Colonic mucosa (tissue), 4 donors: ENCODE results near the gene HEXB. TPM values are rescaled to one million over a fixed set of nuclear protein-coding genes. Genes with fewer than 3 reads are reported as not detected.

Experiments used
- DNase-seq: peaks from one replicate; pipeline ENCODE4 v3.0.0-alpha.2; 2020
- H3K27ac ChIP-seq: fragments of 200-600 bp; one replicate; pipeline ENCODE4 v1.8.0; 2021
- H3K27me3 ChIP-seq: fragments of 200-600 bp; one replicate; pipeline ENCODE4 v1.8.0; 2021
- H3K36me3 ChIP-seq: fragments of 200-600 bp; one replicate; pipeline ENCODE4 v1.8.0; 2021
- H3K4me1 ChIP-seq: fragments of 200-600 bp; one replicate; pipeline ENCODE4 v1.8.0; 2021; ENCODE audit warnings: mild to moderate bottlenecking
- H3K4me3 ChIP-seq: fragments of 200-600 bp; one replicate; pipeline ENCODE4 v1.8.0; 2021
- H3K9ac ChIP-seq, 2 donors: one replicate each; pipeline ENCODE4 v1.7.0; 2013; ENCODE audit warnings: control low read depth in 2 of 2, low read depth in 2 of 2, low read length in 2 of 2
- H3K9me3 ChIP-seq: fragments of 200-600 bp; one replicate; pipeline ENCODE4 v1.8.0; 2021
- CTCF ChIP-seq: fragments of 200-600 bp; IDR thresholded peaks from one replicate; pipeline ENCODE4 v1.8.0; 2022; ENCODE audit warnings: antibody characterized with exemption, mild to moderate bottlenecking
- intact Hi-C: fragments of 100-400 bp; cut with DNase I; formaldehyde crosslinking; loops from one replicate; pipeline ENCODE4 v1.14.1; 2022
- total RNA-seq, 2 donors: library from RNA; stranded (reverse); fragmentation: NEBNext Ultra II Directional in 1 of 2; extraction: Animal tissue kit (Norgen Biotek cat#: 25700) in 1 of 2; gene quantifications; one replicate each; pipeline ENCODE4 v1.2.1, GENCODE V29; 2021
- donor health status: healthy.
- donor health status: DM: no; HTN: no; CAD: no.
- donor health status: DM: no; HTN: no; CAD: no.

Gene HEXB
- 100 to 1,000 TPM; 173 to 197 TPM for total RNA-seq

- Histone ChIP-seq H3K9ac (peak within 1 kb of the TSS; percentile 83 to 96), H3K27ac (peak within 1 kb of the TSS; percentile 89), H3K9me3 (no peaks in the 10 kb centered on the region), H3K27me3 (no peaks in the 10 kb centered on the region), H3K36me3 (no peaks in the 10 kb centered on the region), H3K4me3 (peak within 1 kb of the TSS; percentile 95), H3K4me1 (peaks cover 11% of the 10 kb centered on the region)
- intact Hi-C loops, result no loop called here
- TF ChIP-seq CTCF, result no peak
- peak; percentile 94 for DNase-seq
These were observed at the start of gene HEXB for GRCh38 chr5:74684900-74685851. HEXB (plus strand) TSS chr5:74685233; CDS start chr5:74685261, 28 bp downstream.

- Histone ChIP-seq H3K9ac (no peak overlapping the region), H3K27me3 (no peaks in the 10 kb centered on the region), H3K27ac (no peak overlapping the region), H3K4me1 (peaks cover 11% of the 10 kb centered on the region), H3K4me3 (no peak overlapping the region), H3K9me3 (no peaks in the 10 kb centered on the region), H3K36me3 (peaks cover 5% of the 10 kb centered on the region)
- TF ChIP-seq CTCF, result no peak
- intact Hi-C loops, result loop anchor here (5.0 to 10.0 kb wide), 2 partner anchors 49 to 231 kb away; no protein-coding TSS in a partner anchor
- no peak for DNase-seq
These were observed 48.9 kb upstream of the HEXB start for GRCh38 chr5:74636149-74636548.

GRCh38 chr5:74636552-74636951 lies 48.5 kb upstream of the HEXB start:
- intact Hi-C loops, result loop anchor here (5.0 to 10.0 kb wide), 2 partner anchors 49 to 232 kb away; no protein-coding TSS in a partner anchor
- Histone ChIP-seq H3K4me1 (peaks cover 11% of the 10 kb centered on the region), H3K4me3 (no peak overlapping the region), H3K27ac (no peak overlapping the region), H3K9ac (no peak overlapping the region), H3K9me3 (no peaks in the 10 kb centered on the region), H3K27me3 (no peaks in the 10 kb centered on the region), H3K36me3 (peaks cover 5% of the 10 kb centered on the region)
- TF ChIP-seq CTCF, result no peak
- no peak for DNase-seq

GRCh38 chr5:74638544-74638969 lies 46.5 kb upstream of the HEXB start:
- peaks cover 5% of the 10 kb centered on the region for H3K36me3 ChIP-seq
- no peak for TF ChIP-seq CTCF
- DNase-seq, result no peak
- intact Hi-C loops, result loop anchor here (5.0 to 10.0 kb wide), 2 partner anchors 51 to 234 kb away; no protein-coding TSS in a partner anchor
- H3K9ac ChIP-seq, result peak overlapping the region in 1 of 2 donors; percentile 93
- H3K27ac ChIP-seq, result peak overlapping the region; percentile 94
- H3K27me3 ChIP-seq, result no peaks in the 10 kb centered on the region
- H3K9me3 ChIP-seq, result no peaks in the 10 kb centered on the region
- H3K4me1 ChIP-seq, result peaks cover 9% of the 10 kb centered on the region
- H3K4me3 ChIP-seq, result peak overlapping the region; percentile 72

GRCh38 chr5:74638970-74639806 lies 45.8 kb upstream of the HEXB start:
- intact Hi-C loops, result loop anchor here (5.0 to 10.0 kb wide), 2 partner anchors 52 to 234 kb away; no protein-coding TSS in a partner anchor
- H3K27me3 ChIP-seq, result no peaks in the 10 kb centered on the region
- peak overlapping the region; percentile 94 for H3K27ac ChIP-seq
- peak; percentile 44 for DNase-seq
- TF ChIP-seq CTCF, result no peak
- H3K36me3 ChIP-seq, result peaks cover 5% of the 10 kb centered on the region
- H3K9me3 ChIP-seq, result no peaks in the 10 kb centered on the region
- H3K4me3 ChIP-seq, result peak overlapping the region; percentile 72
- H3K9ac ChIP-seq, result peak overlapping the region; percentile 93 to 96
- peaks cover 9% of the 10 kb centered on the region for H3K4me1 ChIP-seq
